HepG2 (cell line): Measurements from ENCODE around the gene MROH2A. TPM values are rescaled to one million over a fixed set of nuclear protein-coding genes. Genes with fewer than 3 reads are reported as not detected.

Experiments used
- EED ChIP-seq: sonication (generic); formaldehyde crosslinking; IDR thresholded peaks from 2 replicates; pipeline ENCODE4 v1.5.0; 2020; ENCODE audit warnings: mild to moderate bottlenecking, missing genetic modification reagents
- FOXP1 ChIP-seq, 2 experiments: fragments of 450-650 bp in 1 of 2; IDR thresholded peaks; 2 replicates each; pipeline ENCODE4 v1.6.1; 2017 to 2018; ENCODE audit warnings: antibody characterized with exemption in 1 of 2
- NFIC ChIP-seq: IDR thresholded peaks from 2 replicates; pipeline ENCODE4 v1.6.1; 2012; ENCODE audit warnings: mild to moderate bottlenecking, low read length, inconsistent platforms
- PITX1 ChIP-seq: sonication (generic); formaldehyde crosslinking; IDR thresholded peaks from 2 replicates; pipeline ENCODE4 v1.5.1; 2020; ENCODE audit warnings: mild to moderate bottlenecking, missing genetic modification reagents
- SKI ChIP-seq: fragments of 450-650 bp; IDR thresholded peaks from one replicate; pipeline ENCODE4 v1.6.1; 2018; ENCODE audit warnings: mild to moderate bottlenecking; ENCODE audit not compliant: partially characterized antibody
- ZBTB20 ChIP-seq: sonication (generic); formaldehyde crosslinking; IDR thresholded peaks from 2 replicates; pipeline ENCODE4 v1.8.1; 2023; ENCODE audit warnings: missing genetic modification reagents, low read depth, mild to moderate bottlenecking, borderline replicate concordance
- ZBTB7B ChIP-seq: sonication (generic); formaldehyde crosslinking; IDR thresholded peaks from 2 replicates; pipeline ENCODE4 v1.4.0; 2020; ENCODE audit warnings: missing genetic modification reagents
- ZNF235 ChIP-seq: sonication (generic); formaldehyde crosslinking; IDR thresholded peaks from 2 replicates; pipeline ENCODE4 v1.8.1; 2023; ENCODE audit warnings: mild to moderate bottlenecking, missing genetic modification reagents, borderline replicate concordance
- ZNF460 ChIP-seq: sonication (generic); formaldehyde crosslinking; IDR thresholded peaks from 2 replicates; pipeline ENCODE4 v1.5.1; 2020; ENCODE audit warnings: missing genetic modification reagents, mild to moderate bottlenecking, borderline replicate concordance
- ZNF781 ChIP-seq: sonication (generic); formaldehyde crosslinking; IDR thresholded peaks from 2 replicates; pipeline ENCODE4 v1.5.1; 2020; ENCODE audit warnings: borderline replicate concordance, mild to moderate bottlenecking, missing genetic modification reagents; ENCODE audit errors: not compliant biosample characterization
- polyA plus RNA-seq, 8 experiments: library from polyadenylated mRNA; depleted of rRNA in 3 of 8; stranded (reverse) in 7 of 8; unstranded in 1 of 8; fragments of >200 nt; fragmentation: Illumina TruSeq in 4 of 8; extraction: Trizol in 4 of 8; gene quantifications; 2 replicates each; pipeline versions ENCODE4 v1.2.1 to v1.2.3, GENCODE V29; 2011 to 2016; ENCODE audit warnings: low read depth in 4 of 8, missing spikeins in 1 of 8, mixed read lengths in 1 of 8; ENCODE audit not compliant: insufficient read depth in 1 of 8
- total RNA-seq, 5 experiments: library from RNA; depleted of rRNA; stranded (reverse); fragments of >200 nt; fragmentation: Illumina TruSeq; extraction: Trizol; gene quantifications; 2 replicates each; pipeline ENCODE4 v1.2.3, GENCODE V29; 2016; ENCODE audit warnings: low read depth in 1 of 5
- TF ChIP-seq, protein P1 (sequence below): sonication (generic); formaldehyde crosslinking; IDR thresholded peaks from 2 replicates; pipeline ENCODE4 v1.8.1; 2022; ENCODE audit warnings: low read depth, mild to moderate bottlenecking, missing genetic modification reagents
- TF ChIP-seq, protein P2 (sequence below): sonication (generic); formaldehyde crosslinking; IDR thresholded peaks from 2 replicates; pipeline ENCODE4 v1.9.0; 2021; ENCODE audit warnings: mild to moderate bottlenecking, missing genetic modification reagents
- TF ChIP-seq, protein P3 (sequence below): sonication (generic); formaldehyde crosslinking; IDR thresholded peaks from 2 replicates; pipeline ENCODE4 v1.8.0; 2022; ENCODE audit warnings: missing genetic modification reagents, mild to moderate bottlenecking, moderate library complexity, borderline replicate concordance

MROH2A gene
- total and polyA plus RNA-seq, 2 of the 13 experiments (the other 11 are each of a cell fraction or from before 2014, with no cell fraction given) = 0.03 to 0.04 TPM

DNA sequence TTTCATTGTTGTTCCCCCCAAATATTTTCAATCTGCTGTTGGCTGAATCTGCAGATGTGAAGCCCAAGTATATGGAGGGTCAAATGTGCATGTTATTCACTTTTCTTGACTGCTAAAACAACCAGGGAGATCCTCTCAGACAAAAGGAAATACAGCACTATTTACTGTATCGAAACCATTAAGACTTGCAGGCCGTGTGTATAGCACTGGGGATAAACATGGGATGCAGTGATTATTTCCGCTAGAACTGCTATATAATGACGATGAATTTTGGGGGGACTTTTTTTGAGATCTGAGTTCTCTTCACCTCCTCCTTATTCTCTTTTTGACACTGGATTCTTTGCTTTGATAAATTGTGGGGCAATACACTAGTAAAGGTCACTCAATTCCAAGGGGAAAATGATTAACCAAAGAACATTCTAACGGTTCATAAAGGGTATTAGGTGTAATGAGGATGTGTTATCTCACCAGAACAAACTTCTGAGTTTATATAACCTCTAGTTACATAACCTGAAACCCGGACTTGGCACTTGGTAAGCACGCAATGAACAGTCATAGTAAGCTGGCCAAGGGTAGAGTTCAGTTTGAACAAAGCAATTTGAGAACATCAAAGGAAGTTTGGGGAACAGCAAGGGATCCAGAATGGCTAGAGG is 21.6 kb upstream of the MROH2A start (continued):
- TF ChIP-seq, protein P1, sequence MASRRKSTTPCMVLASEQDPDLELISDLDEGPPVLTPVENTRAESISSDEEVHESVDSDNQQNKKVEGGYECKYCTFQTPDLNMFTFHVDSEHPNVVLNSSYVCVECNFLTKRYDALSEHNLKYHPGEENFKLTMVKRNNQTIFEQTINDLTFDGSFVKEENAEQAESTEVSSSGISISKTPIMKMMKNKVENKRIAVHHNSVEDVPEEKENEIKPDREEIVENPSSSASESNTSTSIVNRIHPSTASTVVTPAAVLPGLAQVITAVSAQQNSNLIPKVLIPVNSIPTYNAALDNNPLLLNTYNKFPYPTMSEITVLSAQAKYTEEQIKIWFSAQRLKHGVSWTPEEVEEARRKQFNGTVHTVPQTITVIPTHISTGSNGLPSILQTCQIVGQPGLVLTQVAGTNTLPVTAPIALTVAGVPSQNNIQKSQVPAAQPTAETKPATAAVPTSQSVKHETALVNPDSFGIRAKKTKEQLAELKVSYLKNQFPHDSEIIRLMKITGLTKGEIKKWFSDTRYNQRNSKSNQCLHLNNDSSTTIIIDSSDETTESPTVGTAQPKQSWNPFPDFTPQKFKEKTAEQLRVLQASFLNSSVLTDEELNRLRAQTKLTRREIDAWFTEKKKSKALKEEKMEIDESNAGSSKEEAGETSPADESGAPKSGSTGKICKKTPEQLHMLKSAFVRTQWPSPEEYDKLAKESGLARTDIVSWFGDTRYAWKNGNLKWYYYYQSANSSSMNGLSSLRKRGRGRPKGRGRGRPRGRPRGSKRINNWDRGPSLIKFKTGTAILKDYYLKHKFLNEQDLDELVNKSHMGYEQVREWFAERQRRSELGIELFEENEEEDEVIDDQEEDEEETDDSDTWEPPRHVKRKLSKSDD (CRISPR knock-in tag) = no peak
- TF ChIP-seq, protein P2, sequence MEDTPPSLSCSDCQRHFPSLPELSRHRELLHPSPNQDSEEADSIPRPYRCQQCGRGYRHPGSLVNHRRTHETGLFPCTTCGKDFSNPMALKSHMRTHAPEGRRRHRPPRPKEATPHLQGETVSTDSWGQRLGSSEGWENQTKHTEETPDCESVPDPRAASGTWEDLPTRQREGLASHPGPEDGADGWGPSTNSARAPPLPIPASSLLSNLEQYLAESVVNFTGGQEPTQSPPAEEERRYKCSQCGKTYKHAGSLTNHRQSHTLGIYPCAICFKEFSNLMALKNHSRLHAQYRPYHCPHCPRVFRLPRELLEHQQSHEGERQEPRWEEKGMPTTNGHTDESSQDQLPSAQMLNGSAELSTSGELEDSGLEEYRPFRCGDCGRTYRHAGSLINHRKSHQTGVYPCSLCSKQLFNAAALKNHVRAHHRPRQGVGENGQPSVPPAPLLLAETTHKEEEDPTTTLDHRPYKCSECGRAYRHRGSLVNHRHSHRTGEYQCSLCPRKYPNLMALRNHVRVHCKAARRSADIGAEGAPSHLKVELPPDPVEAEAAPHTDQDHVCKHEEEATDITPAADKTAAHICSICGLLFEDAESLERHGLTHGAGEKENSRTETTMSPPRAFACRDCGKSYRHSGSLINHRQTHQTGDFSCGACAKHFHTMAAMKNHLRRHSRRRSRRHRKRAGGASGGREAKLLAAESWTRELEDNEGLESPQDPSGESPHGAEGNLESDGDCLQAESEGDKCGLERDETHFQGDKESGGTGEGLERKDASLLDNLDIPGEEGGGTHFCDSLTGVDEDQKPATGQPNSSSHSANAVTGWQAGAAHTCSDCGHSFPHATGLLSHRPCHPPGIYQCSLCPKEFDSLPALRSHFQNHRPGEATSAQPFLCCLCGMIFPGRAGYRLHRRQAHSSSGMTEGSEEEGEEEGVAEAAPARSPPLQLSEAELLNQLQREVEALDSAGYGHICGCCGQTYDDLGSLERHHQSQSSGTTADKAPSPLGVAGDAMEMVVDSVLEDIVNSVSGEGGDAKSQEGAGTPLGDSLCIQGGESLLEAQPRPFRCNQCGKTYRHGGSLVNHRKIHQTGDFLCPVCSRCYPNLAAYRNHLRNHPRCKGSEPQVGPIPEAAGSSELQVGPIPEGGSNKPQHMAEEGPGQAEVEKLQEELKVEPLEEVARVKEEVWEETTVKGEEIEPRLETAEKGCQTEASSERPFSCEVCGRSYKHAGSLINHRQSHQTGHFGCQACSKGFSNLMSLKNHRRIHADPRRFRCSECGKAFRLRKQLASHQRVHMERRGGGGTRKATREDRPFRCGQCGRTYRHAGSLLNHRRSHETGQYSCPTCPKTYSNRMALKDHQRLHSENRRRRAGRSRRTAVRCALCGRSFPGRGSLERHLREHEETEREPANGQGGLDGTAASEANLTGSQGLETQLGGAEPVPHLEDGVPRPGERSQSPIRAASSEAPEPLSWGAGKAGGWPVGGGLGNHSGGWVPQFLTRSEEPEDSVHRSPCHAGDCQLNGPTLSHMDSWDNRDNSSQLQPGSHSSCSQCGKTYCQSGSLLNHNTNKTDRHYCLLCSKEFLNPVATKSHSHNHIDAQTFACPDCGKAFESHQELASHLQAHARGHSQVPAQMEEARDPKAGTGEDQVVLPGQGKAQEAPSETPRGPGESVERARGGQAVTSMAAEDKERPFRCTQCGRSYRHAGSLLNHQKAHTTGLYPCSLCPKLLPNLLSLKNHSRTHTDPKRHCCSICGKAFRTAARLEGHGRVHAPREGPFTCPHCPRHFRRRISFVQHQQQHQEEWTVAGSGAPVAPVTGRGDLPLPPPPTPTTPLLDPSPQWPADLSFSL (CRISPR knock-in tag) = no peak
- peak; percentile 94 for TF ChIP-seq SKI
- TF ChIP-seq ZNF781 (CRISPR knock-in tag) = peak; percentile 44
- TF ChIP-seq ZBTB20 (CRISPR knock-in tag) = peak; percentile 89; the same call in 1 of the 2 replicates
- peak; percentile 98 for TF ChIP-seq NFIC
- peak; percentile 80; the same call in 1 of the 2 replicates for TF ChIP-seq ZNF235 (CRISPR knock-in tag)
- TF ChIP-seq, protein P3, sequence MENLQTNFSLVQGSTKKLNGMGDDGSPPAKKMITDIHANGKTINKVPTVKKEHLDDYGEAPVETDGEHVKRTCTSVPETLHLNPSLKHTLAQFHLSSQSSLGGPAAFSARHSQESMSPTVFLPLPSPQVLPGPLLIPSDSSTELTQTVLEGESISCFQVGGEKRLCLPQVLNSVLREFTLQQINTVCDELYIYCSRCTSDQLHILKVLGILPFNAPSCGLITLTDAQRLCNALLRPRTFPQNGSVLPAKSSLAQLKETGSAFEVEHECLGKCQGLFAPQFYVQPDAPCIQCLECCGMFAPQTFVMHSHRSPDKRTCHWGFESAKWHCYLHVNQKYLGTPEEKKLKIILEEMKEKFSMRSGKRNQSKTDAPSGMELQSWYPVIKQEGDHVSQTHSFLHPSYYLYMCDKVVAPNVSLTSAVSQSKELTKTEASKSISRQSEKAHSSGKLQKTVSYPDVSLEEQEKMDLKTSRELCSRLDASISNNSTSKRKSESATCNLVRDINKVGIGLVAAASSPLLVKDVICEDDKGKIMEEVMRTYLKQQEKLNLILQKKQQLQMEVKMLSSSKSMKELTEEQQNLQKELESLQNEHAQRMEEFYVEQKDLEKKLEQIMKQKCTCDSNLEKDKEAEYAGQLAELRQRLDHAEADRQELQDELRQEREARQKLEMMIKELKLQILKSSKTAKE (CRISPR knock-in tag) = peak; percentile 94
- TF ChIP-seq ZBTB7B (CRISPR knock-in tag) = peak; percentile 50; the same call in 1 of the 2 replicates
- TF ChIP-seq PITX1 (CRISPR knock-in tag) = peak; percentile 99
- 0 out of 2 replicates have a peak, but pooled peaks have one; percentile 31 for TF ChIP-seq FOXP1 (IDR thresholded peaks at IDR 0.05)
- peak; percentile 94 for TF ChIP-seq FOXP1 (CRISPR knock-in tag; IDR thresholded peaks at IDR 0.05)
- TF ChIP-seq ZNF460 (CRISPR knock-in tag) = no peak; the same call in 1 of the 2 replicates
- TF ChIP-seq EED (CRISPR knock-in tag) = no peak
